Subcutaneous abdominal adipose tissue (tissue), 5 donors: Measurements from ENCODE around the gene DSCAML1.

ENCODE experiments used
- H3K27ac ChIP-seq: one replicate; pipeline ENCODE4 v1.7.0; 2013; ENCODE audit warnings: low read depth, mild to moderate bottlenecking, inconsistent platforms, low read length, moderate library complexity
- H3K27me3 ChIP-seq, 5 donors: one replicate each; pipeline ENCODE4 v1.7.0; 2013; ENCODE audit warnings: low read length in 5 of 5, inconsistent platforms in 1 of 5; ENCODE audit not compliant: control insufficient read depth in 5 of 5, insufficient read depth in 4 of 5
- H3K36me3 ChIP-seq, 5 donors: one replicate each; pipeline ENCODE4 v1.7.0; 2013; ENCODE audit warnings: low read length in 5 of 5; ENCODE audit not compliant: control insufficient read depth in 5 of 5, insufficient read depth in 5 of 5
- H3K4me1 ChIP-seq, 5 donors: one replicate each; pipeline ENCODE4 v1.7.0; 2013; ENCODE audit warnings: low read length in 5 of 5, mild to moderate bottlenecking in 3 of 5, moderate library complexity in 1 of 5; ENCODE audit not compliant: control insufficient read depth in 5 of 5, insufficient read depth in 5 of 5
- H3K4me3 ChIP-seq, 5 donors: one replicate each; pipeline ENCODE4 v1.7.0; 2013; ENCODE audit warnings: low read length in 5 of 5, low read depth in 1 of 5
- H3K9ac ChIP-seq, 5 donors: one replicate each; pipeline ENCODE4 v1.7.0; 2013; ENCODE audit warnings: low read length in 5 of 5, mild to moderate bottlenecking in 4 of 5, moderate library complexity in 3 of 5
- H3K9me3 ChIP-seq, 5 donors: one replicate each; pipeline ENCODE4 v1.7.0; 2013; ENCODE audit warnings: low read length in 5 of 5; ENCODE audit not compliant: control insufficient read depth in 5 of 5
- donor health status: healthy.
- donor health status: healthy.
- donor health status: healthy.
- donor health status: healthy.
- donor health status: healthy.

DSCAML1 gene

GRCh38 chr11:117838901-117839300, 41.9 kb upstream of the DSCAML1 start:
- Histone ChIP-seq H3K36me3 (peaks cover 0 to 25% (median 4%) of the 10 kb centered on the region in 5 donors), H3K4me1 (peaks cover 0 to 53% (median 9%) of the 10 kb centered on the region in 5 donors), H3K27me3 (peaks cover 0 to 4% (median 2%) of the 10 kb centered on the region in 5 donors), H3K9ac (no peak overlapping the region), H3K27ac (no peak overlapping the region), H3K4me3 (no peak overlapping the region), H3K9me3 (no peaks in the 10 kb centered on the region)

- H3K9me3 ChIP-seq: no peaks in the 10 kb centered on the region
- H3K4me1 ChIP-seq: peaks cover 0 to 43% (median 4%) of the 10 kb centered on the region in 5 donors
- H3K27ac ChIP-seq: no peak overlapping the region
- peak overlapping the region in 1 of 5 donors; percentile 35 for H3K4me3 ChIP-seq
- H3K9ac ChIP-seq: no peak overlapping the region
- H3K27me3 ChIP-seq: peaks cover 2 to 9% (median 3%) of the 10 kb centered on the region in 5 donors
- H3K36me3 ChIP-seq: peaks cover 0 to 25% (median 4%) of the 10 kb centered on the region in 5 donors
Measured at GRCh38 chr11:117837791-117838190, 40.8 kb upstream of the DSCAML1 start.

GRCh38 chr11:117837070-117837776, 40.2 kb upstream of the DSCAML1 start:
- Histone ChIP-seq H3K27ac (peak overlapping the region; percentile 30), H3K9me3 (no peaks in the 10 kb centered on the region), H3K27me3 (peaks cover 2 to 9% (median 3%) of the 10 kb centered on the region in 5 donors), H3K4me3 (peak overlapping the region in 3 of 5 donors; percentile 16 to 35 (median 17)), H3K4me1 (peaks cover 0 to 38% (median 0%) of the 10 kb centered on the region in 5 donors), H3K9ac (no peak overlapping the region), H3K36me3 (peaks cover 0 to 25% (median 4%) of the 10 kb centered on the region in 5 donors)

GRCh38 chr11:117836077-117836960, 39.3 kb upstream of the DSCAML1 start:
- Histone ChIP-seq H3K4me1 (peaks cover 0 to 35% (median 2%) of the 10 kb centered on the region in 5 donors), H3K4me3 (peak overlapping the region in 4 of 5 donors; percentile 16 to 35 (median 30)), H3K36me3 (peaks cover 0 to 25% (median 4%) of the 10 kb centered on the region in 5 donors), H3K9me3 (no peaks in the 10 kb centered on the region), H3K27ac (peak overlapping the region; percentile 30), H3K27me3 (peaks cover 2 to 9% (median 3%) of the 10 kb centered on the region in 5 donors), H3K9ac (peak overlapping the region in 1 of 5 donors; percentile 38)

GRCh38 chr11:117835576-117835975, 38.6 kb upstream of the DSCAML1 start:
- H3K9me3 ChIP-seq: no peaks in the 10 kb centered on the region
- no peak overlapping the region for H3K4me3 ChIP-seq
- H3K9ac ChIP-seq: no peak overlapping the region
- H3K36me3 ChIP-seq: peaks cover 0 to 25% (median 4%) of the 10 kb centered on the region in 5 donors
- H3K27ac ChIP-seq: no peak overlapping the region
- peaks cover 0 to 35% (median 7%) of the 10 kb centered on the region in 5 donors for H3K4me1 ChIP-seq
- peaks cover 0 to 9% (median 6%) of the 10 kb centered on the region in 5 donors for H3K27me3 ChIP-seq

- Histone ChIP-seq H3K4me1 (peaks cover 0 to 37% (median 7%) of the 10 kb centered on the region in 5 donors), H3K9me3 (no peaks in the 10 kb centered on the region), H3K36me3 (peaks cover 0 to 21% (median 4%) of the 10 kb centered on the region in 5 donors), H3K27me3 (peaks cover 0 to 7% (median 5%) of the 10 kb centered on the region in 5 donors), H3K4me3 (no peak overlapping the region), H3K27ac (no peak overlapping the region), H3K9ac (no peak overlapping the region)
Measured at GRCh38 chr11:117834838-117835443, 37.9 kb upstream of the DSCAML1 start.

GRCh38 chr11:117834068-117834810, 37.2 kb upstream of the DSCAML1 start:
- no peak overlapping the region for H3K9ac ChIP-seq
- no peaks in the 10 kb centered on the region for H3K9me3 ChIP-seq
- H3K36me3 ChIP-seq: peaks cover 0 to 14% (median 0%) of the 10 kb centered on the region in 5 donors
- H3K27ac ChIP-seq: no peak overlapping the region
- H3K27me3 ChIP-seq: peaks cover 0 to 7% (median 5%) of the 10 kb centered on the region in 5 donors
- no peak overlapping the region for H3K4me3 ChIP-seq
- peaks cover 0 to 35% (median 8%) of the 10 kb centered on the region in 5 donors for H3K4me1 ChIP-seq

GRCh38 chr11:117833401-117833891, 36.4 kb upstream of the DSCAML1 start:
- H3K4me3 ChIP-seq: no peak overlapping the region

GRCh38 chr11:117832511-117832910, 35.5 kb upstream of the DSCAML1 start:
- Histone ChIP-seq H3K9me3 (no peaks in the 10 kb centered on the region), H3K27ac (no peak overlapping the region), H3K9ac (no peak overlapping the region), H3K27me3 (peaks cover 5 to 7% (median 6%) of the 10 kb centered on the region in 5 donors), H3K4me3 (no peak overlapping the region), H3K36me3 (no peaks in the 10 kb centered on the region), H3K4me1 (peaks cover 0 to 41% (median 19%) of the 10 kb centered on the region in 5 donors)

More at GRCh38 chr11:117833401-117833891, 36.4 kb upstream of the DSCAML1 start:
- no peaks in the 10 kb centered on the region for H3K9me3 ChIP-seq
- H3K27ac ChIP-seq: no peak overlapping the region
- H3K36me3 ChIP-seq: peaks cover 0 to 8% (median 0%) of the 10 kb centered on the region in 5 donors
- H3K27me3 ChIP-seq: peaks cover 2 to 7% (median 5%) of the 10 kb centered on the region in 5 donors
- H3K9ac ChIP-seq: no peak overlapping the region
- H3K4me1 ChIP-seq: peaks cover 0 to 37% (median 16%) of the 10 kb centered on the region in 5 donors
